ENCODE measurements around the gene ZNF750. TPM values are rescaled to one million over a fixed set of nuclear protein-coding genes. Genes with fewer than 3 reads are reported as not detected.

The ZNF750 gene
- total and polyA plus RNA-seq, 2 of the 13 experiments (the other 11 are each of a cell fraction or from before 2014, with no cell fraction given) = not detected

DNA sequence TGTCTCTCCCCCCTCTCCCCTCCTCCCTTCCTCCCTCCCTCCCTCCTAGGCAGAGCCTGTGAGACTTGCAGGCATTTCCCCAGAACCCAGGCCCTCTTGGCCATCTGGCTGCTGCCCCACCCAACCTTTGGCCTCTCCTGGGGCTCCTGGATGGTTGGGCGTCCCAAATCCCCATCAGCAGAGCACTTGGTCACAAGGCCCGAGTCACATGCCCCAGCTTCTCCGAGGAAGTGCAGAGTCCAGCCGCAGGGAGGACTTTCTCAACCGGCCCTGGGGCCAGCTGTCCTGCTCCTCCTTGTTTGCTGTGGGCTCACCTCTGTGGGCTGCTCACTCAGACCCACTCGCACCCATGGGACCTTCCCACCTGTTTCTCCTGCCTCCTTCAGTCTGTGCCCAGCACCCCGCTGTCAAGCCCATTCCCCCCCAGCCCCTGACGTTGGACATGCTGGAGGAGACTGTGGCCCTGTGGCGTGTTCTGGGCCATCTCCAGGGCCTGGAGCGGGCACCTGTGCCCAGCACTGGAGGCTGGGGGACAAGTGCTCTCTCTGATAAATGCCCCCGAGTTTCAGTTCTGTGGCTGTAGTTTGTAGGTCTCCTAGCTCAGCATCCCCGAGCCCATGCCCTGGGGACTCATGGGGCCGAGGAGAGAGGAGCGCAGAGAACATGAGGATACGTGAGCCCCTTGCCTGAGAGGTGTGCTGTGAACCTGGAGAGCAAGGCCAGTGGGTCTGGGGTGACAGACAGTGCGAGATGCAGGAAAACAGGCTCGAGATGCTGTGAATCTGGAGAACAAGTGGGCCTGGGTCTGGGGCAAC lies 42.3 kb upstream of the ZNF750 start (continued):
- TF ChIP-seq IRF2 (CRISPR knock-in tag; IDR thresholded peaks at IDR 0.05) (no peak), HNRNPUL1 (IDR thresholded peaks at IDR 0.05; ENCODE audit: low read depth, low read length) (no peak), ZNF75D (CRISPR knock-in tag; IDR thresholded peaks at IDR 0.05; ENCODE audit: borderline replicate concordance) (no peak), ZNF672 (CRISPR knock-in tag; IDR thresholded peaks at IDR 0.05) (no peak), MATR3 (CRISPR knock-in tag; IDR thresholded peaks at IDR 0.05) (no peak), ZFY (CRISPR knock-in tag; IDR thresholded peaks at IDR 0.05) (peak; percentile 60; the same call in 1 of the 2 replicates), GLI4 (CRISPR knock-in tag; IDR thresholded peaks at IDR 0.05; ENCODE audit: borderline replicate concordance) (peak; percentile 37; the same call in 1 of the 2 replicates), CREB1 (IDR thresholded peaks at IDR 0.05) (no peak), CREB1 (CRISPR knock-in tag; IDR thresholded peaks at IDR 0.05) (no peak), AGO2 (optimal IDR thresholded peaks at IDR 0.05; ENCODE audit: low read depth, low read length) (peak; percentile 22), RORA (CRISPR knock-in tag; IDR thresholded peaks at IDR 0.05) (no peak), SATB2 (CRISPR knock-in tag; IDR thresholded peaks at IDR 0.05) (no peak), NFYC (CRISPR knock-in tag; IDR thresholded peaks at IDR 0.05) (no peak)
- TF ChIP-seq, protein P1, sequence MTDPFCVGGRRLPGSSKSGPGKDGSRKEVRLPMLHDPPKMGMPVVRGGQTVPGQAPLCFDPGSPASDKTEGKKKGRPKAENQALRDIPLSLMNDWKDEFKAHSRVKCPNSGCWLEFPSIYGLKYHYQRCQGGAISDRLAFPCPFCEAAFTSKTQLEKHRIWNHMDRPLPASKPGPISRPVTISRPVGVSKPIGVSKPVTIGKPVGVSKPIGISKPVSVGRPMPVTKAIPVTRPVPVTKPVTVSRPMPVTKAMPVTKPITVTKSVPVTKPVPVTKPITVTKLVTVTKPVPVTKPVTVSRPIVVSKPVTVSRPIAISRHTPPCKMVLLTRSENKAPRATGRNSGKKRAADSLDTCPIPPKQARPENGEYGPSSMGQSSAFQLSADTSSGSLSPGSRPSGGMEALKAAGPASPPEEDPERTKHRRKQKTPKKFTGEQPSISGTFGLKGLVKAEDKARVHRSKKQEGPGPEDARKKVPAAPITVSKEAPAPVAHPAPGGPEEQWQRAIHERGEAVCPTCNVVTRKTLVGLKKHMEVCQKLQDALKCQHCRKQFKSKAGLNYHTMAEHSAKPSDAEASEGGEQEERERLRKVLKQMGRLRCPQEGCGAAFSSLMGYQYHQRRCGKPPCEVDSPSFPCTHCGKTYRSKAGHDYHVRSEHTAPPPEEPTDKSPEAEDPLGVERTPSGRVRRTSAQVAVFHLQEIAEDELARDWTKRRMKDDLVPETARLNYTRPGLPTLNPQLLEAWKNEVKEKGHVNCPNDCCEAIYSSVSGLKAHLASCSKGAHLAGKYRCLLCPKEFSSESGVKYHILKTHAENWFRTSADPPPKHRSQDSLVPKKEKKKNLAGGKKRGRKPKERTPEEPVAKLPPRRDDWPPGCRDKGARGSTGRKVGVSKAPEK (CRISPR knock-in tag; IDR thresholded peaks at IDR 0.05; ENCODE audit: borderline replicate concordance) = no peak
- TF ChIP-seq, protein P2, sequence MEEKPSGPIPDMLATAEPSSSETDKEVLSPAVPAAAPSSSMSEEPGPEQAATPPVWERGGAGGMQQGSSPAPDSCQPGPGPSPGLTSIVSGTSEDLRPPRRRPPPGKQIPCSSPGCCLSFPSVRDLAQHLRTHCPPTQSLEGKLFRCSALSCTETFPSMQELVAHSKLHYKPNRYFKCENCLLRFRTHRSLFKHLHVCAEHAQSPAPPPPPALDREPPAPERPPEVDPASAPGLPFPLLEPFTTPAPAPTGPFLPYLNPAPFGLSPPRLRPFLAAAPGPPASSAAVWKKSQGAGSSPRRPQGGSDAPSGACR (CRISPR knock-in tag; IDR thresholded peaks at IDR 0.05) = no peak
- TF ChIP-seq, protein P3, sequence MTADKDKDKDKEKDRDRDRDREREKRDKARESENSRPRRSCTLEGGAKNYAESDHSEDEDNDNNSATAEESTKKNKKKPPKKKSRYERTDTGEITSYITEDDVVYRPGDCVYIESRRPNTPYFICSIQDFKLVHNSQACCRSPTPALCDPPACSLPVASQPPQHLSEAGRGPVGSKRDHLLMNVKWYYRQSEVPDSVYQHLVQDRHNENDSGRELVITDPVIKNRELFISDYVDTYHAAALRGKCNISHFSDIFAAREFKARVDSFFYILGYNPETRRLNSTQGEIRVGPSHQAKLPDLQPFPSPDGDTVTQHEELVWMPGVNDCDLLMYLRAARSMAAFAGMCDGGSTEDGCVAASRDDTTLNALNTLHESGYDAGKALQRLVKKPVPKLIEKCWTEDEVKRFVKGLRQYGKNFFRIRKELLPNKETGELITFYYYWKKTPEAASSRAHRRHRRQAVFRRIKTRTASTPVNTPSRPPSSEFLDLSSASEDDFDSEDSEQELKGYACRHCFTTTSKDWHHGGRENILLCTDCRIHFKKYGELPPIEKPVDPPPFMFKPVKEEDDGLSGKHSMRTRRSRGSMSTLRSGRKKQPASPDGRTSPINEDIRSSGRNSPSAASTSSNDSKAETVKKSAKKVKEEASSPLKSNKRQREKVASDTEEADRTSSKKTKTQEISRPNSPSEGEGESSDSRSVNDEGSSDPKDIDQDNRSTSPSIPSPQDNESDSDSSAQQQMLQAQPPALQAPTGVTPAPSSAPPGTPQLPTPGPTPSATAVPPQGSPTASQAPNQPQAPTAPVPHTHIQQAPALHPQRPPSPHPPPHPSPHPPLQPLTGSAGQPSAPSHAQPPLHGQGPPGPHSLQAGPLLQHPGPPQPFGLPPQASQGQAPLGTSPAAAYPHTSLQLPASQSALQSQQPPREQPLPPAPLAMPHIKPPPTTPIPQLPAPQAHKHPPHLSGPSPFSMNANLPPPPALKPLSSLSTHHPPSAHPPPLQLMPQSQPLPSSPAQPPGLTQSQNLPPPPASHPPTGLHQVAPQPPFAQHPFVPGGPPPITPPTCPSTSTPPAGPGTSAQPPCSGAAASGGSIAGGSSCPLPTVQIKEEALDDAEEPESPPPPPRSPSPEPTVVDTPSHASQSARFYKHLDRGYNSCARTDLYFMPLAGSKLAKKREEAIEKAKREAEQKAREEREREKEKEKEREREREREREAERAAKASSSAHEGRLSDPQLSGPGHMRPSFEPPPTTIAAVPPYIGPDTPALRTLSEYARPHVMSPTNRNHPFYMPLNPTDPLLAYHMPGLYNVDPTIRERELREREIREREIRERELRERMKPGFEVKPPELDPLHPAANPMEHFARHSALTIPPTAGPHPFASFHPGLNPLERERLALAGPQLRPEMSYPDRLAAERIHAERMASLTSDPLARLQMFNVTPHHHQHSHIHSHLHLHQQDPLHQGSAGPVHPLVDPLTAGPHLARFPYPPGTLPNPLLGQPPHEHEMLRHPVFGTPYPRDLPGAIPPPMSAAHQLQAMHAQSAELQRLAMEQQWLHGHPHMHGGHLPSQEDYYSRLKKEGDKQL (CRISPR knock-in tag; IDR thresholded peaks at IDR 0.05; ENCODE audit: low read depth) = no peak
